HCT116 (cell line): ENCODE data around the gene OPCML. TPM values are rescaled to one million over a fixed set of nuclear protein-coding genes. Genes with fewer than 3 reads are reported as not detected.

ENCODE experiments used
- ATAC-seq: fragments of 200-7000 bp; cut with Tn5 transposase; 2 replicates; pipeline ENCODE4 v1.9.1; 2020; ENCODE audit warnings: mild to moderate bottlenecking, moderate library complexity
- BruUV-seq: library from RNA; stranded (reverse); fragments of 400-500 nt; replicated peaks from 2 replicates; lab custom pipeline; 2021; lab: Mats Ljungman, UMichigan
- CTCF ChIA-PET: fragments of 300-600 bp; sonication (Branson Sonifier 250); formaldehyde crosslinking; loops from one replicate; lab custom pipeline; 2021; ENCODE audit warnings: antibody characterized with exemption; lab: Charles Lee
- POLR2A ChIA-PET: fragments of 300-600, 350-600 bp; sonication (Branson Sonifier 250); formaldehyde crosslinking; loops from one replicate; lab custom pipeline; 2021; ENCODE audit warnings: antibody characterized with exemption; lab: Charles Lee
- RAD21 ChIA-PET, 2 experiments: fragments of 300-600 bp; sonication (Branson Sonifier 250); formaldehyde crosslinking; loops; one replicate each; lab custom pipeline; 2023; ENCODE audit warnings: low total read pairs in 2 of 2; ENCODE audit not compliant: uncharacterized antibody in 2 of 2, unreplicated experiment in 2 of 2, low non-redundant PET in 1 of 2; lab: Charles Lee
- DNase-seq: peaks from one replicate; pipeline ENCODE4 v3.0.0-alpha.2; 2010; ENCODE audit warnings: low read depth, low spot score
- H2AFZ ChIP-seq: fragments of 200-600 bp; shearing (Covaris generic), sonication (generic); 2 replicates; pipeline ENCODE4 v1.6.1; 2017; ENCODE audit warnings: low read depth, mixed run types, mixed read lengths, antibody characterized with exemption, low read length; ENCODE audit not compliant: poor library complexity, severe bottlenecking
- H3K27ac ChIP-seq: 2 replicates; pipeline ENCODE4 v1.5.1; 2012; ENCODE audit warnings: low read depth, low read length
- H3K27me3 ChIP-seq: fragments of 200-600 bp; sonication (generic); 2 replicates; pipeline ENCODE4 v1.6.1; 2016; ENCODE audit warnings: mixed run types, low read length, mixed read lengths; ENCODE audit not compliant: insufficient read depth
- H3K36me3 ChIP-seq, 2 experiments: fragments of 200-500 bp in 1 of 2; fragments of 200-600 bp in 1 of 2; sonication (Bioruptor generic) in 1 of 2; sonication (generic) in 1 of 2; 2 replicates each; pipeline versions ENCODE4 v1.5.1 to v1.6.1; 2014 to 2016; ENCODE audit warnings: low read length in 2 of 2, inconsistent platforms in 1 of 2, mixed read lengths in 1 of 2, mixed run types in 1 of 2; ENCODE audit not compliant: insufficient read depth in 2 of 2, control insufficient read depth in 1 of 2
- H3K4me1 ChIP-seq, 2 experiments: fragments of 200-600 bp in 1 of 2; sonication (generic) in 1 of 2; 2 replicates each; pipeline versions ENCODE4 v1.5.1 to v1.6.1; 2012 to 2017; ENCODE audit warnings: low read length in 2 of 2, inconsistent platforms in 1 of 2, mild to moderate bottlenecking in 1 of 2, mixed read lengths in 1 of 2, mixed run types in 1 of 2, moderate library complexity in 1 of 2; ENCODE audit not compliant: insufficient read depth in 2 of 2, control insufficient read depth in 1 of 2
- H3K4me2 ChIP-seq: fragments of 200-600 bp; sonication (generic); 2 replicates; pipeline ENCODE4 v1.6.1; 2017; ENCODE audit warnings: mixed run types, low read length, mixed read lengths
- H3K4me3 ChIP-seq, 2 experiments: fragments of 200-600 bp in 1 of 2; sonication (generic) in 1 of 2; replicated peaks in 1 of 2; 2 replicates each; pipeline ENCODE4 v1.5.1; 2011 to 2016; ENCODE audit warnings: low read length in 2 of 2, control low read depth in 1 of 2, low read depth in 1 of 2, mild to moderate bottlenecking in 1 of 2, mixed read lengths in 1 of 2, mixed run types in 1 of 2
- H3K79me2 ChIP-seq: fragments of 200-600 bp; sonication (generic); 2 replicates; pipeline ENCODE4 v1.6.1; 2017; ENCODE audit warnings: mild to moderate bottlenecking, mixed run types, low read length, moderate library complexity, mixed read lengths; ENCODE audit not compliant: insufficient read depth
- H3K9ac ChIP-seq: fragments of 200-600 bp; sonication (generic); 2 replicates; pipeline ENCODE4 v1.6.1; 2016; ENCODE audit warnings: low read length, mixed read lengths
- H3K9me2 ChIP-seq: fragments of 200-600 bp; sonication (generic), shearing (Covaris generic); 2 replicates; pipeline ENCODE4 v1.6.1; 2017; ENCODE audit warnings: mixed run types, mild to moderate bottlenecking, moderate library complexity; ENCODE audit not compliant: insufficient read depth
- H3K9me3 ChIP-seq, 2 experiments: fragments of 200-500 bp in 1 of 2; fragments of 200-600 bp in 1 of 2; sonication (Bioruptor generic) in 1 of 2; sonication (generic) in 1 of 2; 2 replicates each; pipeline ENCODE4 v1.6.1; 2014 to 2017; ENCODE audit warnings: low read length in 2 of 2, mixed read lengths in 2 of 2, inconsistent platforms in 1 of 2, low read depth in 1 of 2, mild to moderate bottlenecking in 1 of 2, mixed run types in 1 of 2, moderate library complexity in 1 of 2; ENCODE audit not compliant: control insufficient read depth in 1 of 2, insufficient read depth in 1 of 2
- H4K20me1 ChIP-seq: fragments of 200-600 bp; sonication (generic), shearing (Covaris generic); 2 replicates; pipeline ENCODE4 v1.6.1; 2017; ENCODE audit warnings: mixed run types, mild to moderate bottlenecking, moderate library complexity; ENCODE audit not compliant: insufficient read depth
- CBX3 ChIP-seq: IDR thresholded peaks from 2 replicates; pipeline ENCODE4 v1.6.1; 2012; ENCODE audit warnings: low read depth
- EGR1 ChIP-seq: IDR thresholded peaks from 2 replicates; pipeline ENCODE4 v1.6.1; 2012; ENCODE audit warnings: low read depth
- JUND ChIP-seq: IDR thresholded peaks from 2 replicates; pipeline ENCODE4 v1.6.1; 2012
- REST ChIP-seq: IDR thresholded peaks from 2 replicates; pipeline ENCODE4 v1.6.1; 2012; ENCODE audit warnings: low read depth
- SIN3A ChIP-seq: IDR thresholded peaks from 2 replicates; pipeline ENCODE4 v1.6.1; 2012; ENCODE audit warnings: low read depth
- ZBTB33 ChIP-seq: IDR thresholded peaks from 2 replicates; pipeline ENCODE4 v1.6.1; 2011; ENCODE audit warnings: mild to moderate bottlenecking, low read length, moderate library complexity; ENCODE audit not compliant: insufficient replicate concordance; ENCODE audit errors: extremely low read depth
- intact Hi-C: fragments of 100-400 bp; cut with micrococcal nuclease; formaldehyde crosslinking; loops from 2 replicates; pipeline ENCODE4 v1.10.0; 2022
- total RNA-seq: library from RNA; stranded (reverse); gene quantifications from one replicate; pipeline ENCODE4 v1.2.1, GENCODE V29; 2021; ENCODE audit not compliant: unreplicated experiment

The OPCML gene
- total RNA-seq, 1 experiment from 2014 or later: not detected

GRCh38 chr11:132396318-132396717, 1136.0 kb downstream of the OPCML start:
- ATAC-seq (no peak), DNase-seq (no peak)
- H3K36me3 ChIP-seq: no peaks in the 10 kb centered on the region
- no peak overlapping the region for H3K4me3 ChIP-seq
- POLR2A ChIA-PET: no interaction called here
- no peak overlapping the region for H3K9ac ChIP-seq
- no peaks in the 10 kb centered on the region for H4K20me1 ChIP-seq
- peaks cover 16 to 32% of the 10 kb centered on the region in 2 experiments; a peak in 2 of 4 replicates for H3K9me3 ChIP-seq
- H2AFZ ChIP-seq: no peak overlapping the region
- no peak overlapping the region for H3K27ac ChIP-seq
- H3K27me3 ChIP-seq: no peaks in the 10 kb centered on the region
- intact Hi-C loops: no loop called here
- no TSS peak for BruUV-seq
- no peaks in the 10 kb centered on the region for H3K9me2 ChIP-seq
- CTCF ChIA-PET: no interaction called here
- no peaks in the 10 kb centered on the region for H3K79me2 ChIP-seq
- TF ChIP-seq CBX3 (no peak), JUND (no peak), SIN3A (no peak)
- TF ChIP-seq, all 23 proteins: peak for 0
- RAD21 ChIA-PET: no interaction called here
- Histone ChIP-seq H3K4me2 (no peak overlapping the region), H3K4me1 (no peaks in the 10 kb centered on the region)

- no peaks in the 10 kb centered on the region for H3K27me3 ChIP-seq
- no peaks in the 10 kb centered on the region for H3K79me2 ChIP-seq
- TF ChIP-seq REST: no peak
- TF ChIP-seq EGR1: no peak
- TF ChIP-seq SIN3A: no peak
- TF ChIP-seq ZBTB33: no peak
- intact Hi-C loops: no loop called here
- H3K4me2 ChIP-seq: no peak overlapping the region
- H4K20me1 ChIP-seq: no peaks in the 10 kb centered on the region
- no peaks in the 10 kb centered on the region for H3K9me2 ChIP-seq
- ChIA-PET POLR2A (no interaction called here), CTCF (no interaction called here), RAD21 (no interaction called here)
- no peaks in the 10 kb centered on the region for H3K4me1 ChIP-seq
- H2AFZ ChIP-seq: no peak overlapping the region
- BruUV-seq: no TSS peak
- no peaks in the 10 kb centered on the region for H3K36me3 ChIP-seq
- no peak overlapping the region for H3K9ac ChIP-seq
- H3K27ac ChIP-seq: no peak overlapping the region
- ATAC-seq: no peak
- no peak for DNase-seq
- no peak overlapping the region for H3K4me3 ChIP-seq
- H3K9me3 ChIP-seq: peaks cover 13 to 32% of the 10 kb centered on the region in 2 experiments; a peak in 2 of 4 replicates
Measured at GRCh38 chr11:132395434-132395833, 1136.9 kb downstream of the OPCML start.
